Upper lobe of left lung (tissue), 6 donors: Measurements from ENCODE around the gene RNLS. TPM values are rescaled to one million over a fixed set of nuclear protein-coding genes. Genes with fewer than 3 reads are reported as not detected.

Experiments used
- ATAC-seq, 2 donors: fragments of 200-7000 bp; cut with Tn5 transposase; one replicate each; pipeline ENCODE4 v1.9.1; 2022; ENCODE audit warnings: mild to moderate bottlenecking in 2 of 2, moderate library complexity in 2 of 2; ENCODE audit not compliant: low FRiP score in 2 of 2
- DNase-seq, 2 donors: peaks; one replicate each; pipeline ENCODE4 v3.0.0-alpha.2; 2019 to 2020
- H3K27ac ChIP-seq, 4 donors: fragments of 200-600 bp; sonication (generic); one replicate each; pipeline ENCODE4 v1.5.1; 2016 to 2019
- H3K27me3 ChIP-seq, 4 donors: fragments of 200-600 bp; sonication (generic); one replicate each; pipeline ENCODE4 v1.5.1; 2017 to 2019
- H3K36me3 ChIP-seq, 4 donors: fragments of 200-600 bp; sonication (generic); one replicate each; pipeline ENCODE4 v1.5.1; 2016 to 2019
- H3K4me1 ChIP-seq, 4 donors: fragments of 200-600 bp; sonication (generic); one replicate each; pipeline ENCODE4 v1.5.1; 2018 to 2019
- H3K4me3 ChIP-seq, 4 donors: fragments of 200-600 bp; sonication (generic); one replicate each; pipeline ENCODE4 v1.5.1; 2017 to 2019; ENCODE audit warnings: mild to moderate bottlenecking in 2 of 4, moderate library complexity in 1 of 4
- H3K9me3 ChIP-seq, 4 donors: fragments of 200-600 bp; sonication (generic); one replicate each; pipeline ENCODE4 v1.5.1; 2018 to 2019
- EP300 ChIP-seq, 4 donors: sonication (generic); formaldehyde crosslinking; IDR thresholded peaks; one replicate each; pipeline ENCODE4 v1.5.1; 2017; ENCODE audit warnings: antibody characterized with exemption in 4 of 4, control low read depth in 2 of 4
- POLR2A ChIP-seq, 4 donors: fragments of 450-650 bp; IDR thresholded peaks; one replicate each; pipeline ENCODE4 v1.5.1; 2016 to 2017; ENCODE audit warnings: antibody characterized with exemption in 4 of 4, mild to moderate bottlenecking in 2 of 4
- POLR2AphosphoS5 ChIP-seq, 2 donors: sonication (generic); formaldehyde crosslinking; IDR thresholded peaks; one replicate each; pipeline ENCODE4 v1.5.1; 2017; ENCODE audit warnings: antibody characterized with exemption in 2 of 2
- WGBS, 2 donors: methylation state at CpG; one replicate each; pipeline ENCODE4 v1.1.5; 2017 to 2018; 5-methylcytosine and 5-hydroxymethylcytosine counted together
- total RNA-seq, 6 donors: library from RNA; depleted of rRNA in 4 of 6; stranded (reverse); fragments of >200 nt in 4 of 6; gene quantifications; one replicate each; pipeline versions ENCODE4 v1.1.0 to v1.2.1, GENCODE V29; 2016 to 2021
- TF ChIP-seq, protein P1 (sequence below), 6 experiments: fragments of 450-650 bp in 4 of 6; fragments of 200-600 bp in 2 of 6; sonication (generic) in 2 of 6; IDR thresholded peaks; one replicate each; pipeline ENCODE4 v1.5.1; 2016 to 2019; ENCODE audit warnings: antibody characterized with exemption in 6 of 6
- donor health status: DM: no; HTN: no; CAD: no; lungs with moderate emphysema.
- donor health status: DM: no; HTN: yes; CAD: no; lungs with severe emphysema.

The RNLS gene
- total RNA-seq, 6 donors from 2014 or later = 5.0 to 27.1 (median 15.0) TPM

DNA sequence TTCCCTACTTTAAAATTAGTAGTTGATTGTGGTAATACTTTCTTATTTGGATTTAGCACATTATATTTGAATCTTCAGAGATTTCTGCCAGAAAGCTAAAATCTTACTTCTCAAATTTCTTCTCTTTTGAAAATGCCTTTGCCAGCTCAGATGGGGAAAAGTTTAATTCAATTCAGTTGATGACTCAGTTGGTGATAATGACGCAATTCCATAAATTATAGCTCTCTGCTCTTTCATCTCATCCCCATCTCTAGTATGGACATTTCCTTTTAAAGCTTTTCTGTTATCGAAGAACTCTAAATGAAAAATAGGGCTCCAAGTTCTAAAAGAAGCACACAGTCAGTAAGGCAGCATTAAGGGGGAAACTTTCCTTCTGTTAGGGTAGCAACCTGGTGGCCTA, 25.5 kb downstream of the RNLS start:
- Histone ChIP-seq H3K9me3 (no peaks in the 10 kb centered on the region), H3K36me3 (no peaks in the 10 kb centered on the region), H3K4me3 (no peak overlapping the region), H3K27me3 (no peaks in the 10 kb centered on the region), H3K4me1 (no peaks in the 10 kb centered on the region), H3K27ac (no peak overlapping the region)
- 72 to 77% methylated on average over 2 of the region's 2 CpGs for WGBS, 2 donors
- ATAC-seq (no peak), DNase-seq (no peak)
- TF ChIP-seq POLR2AphosphoS5 (IDR thresholded peaks at IDR 0.05) = no peak
- no peak for TF ChIP-seq POLR2A (IDR thresholded peaks at IDR 0.05)

- ATAC-seq (no peak), DNase-seq (no peak)
- Histone ChIP-seq H3K9me3 (no peaks in the 10 kb centered on the region), H3K4me3 (no peak overlapping the region), H3K27me3 (no peaks in the 10 kb centered on the region), H3K36me3 (no peaks in the 10 kb centered on the region), H3K27ac (no peak overlapping the region), H3K4me1 (no peaks in the 10 kb centered on the region)
- TF ChIP-seq EP300 (IDR thresholded peaks at IDR 0.05) (no peak), POLR2AphosphoS5 (IDR thresholded peaks at IDR 0.05) (no peak)
- TF ChIP-seq, protein P1, sequence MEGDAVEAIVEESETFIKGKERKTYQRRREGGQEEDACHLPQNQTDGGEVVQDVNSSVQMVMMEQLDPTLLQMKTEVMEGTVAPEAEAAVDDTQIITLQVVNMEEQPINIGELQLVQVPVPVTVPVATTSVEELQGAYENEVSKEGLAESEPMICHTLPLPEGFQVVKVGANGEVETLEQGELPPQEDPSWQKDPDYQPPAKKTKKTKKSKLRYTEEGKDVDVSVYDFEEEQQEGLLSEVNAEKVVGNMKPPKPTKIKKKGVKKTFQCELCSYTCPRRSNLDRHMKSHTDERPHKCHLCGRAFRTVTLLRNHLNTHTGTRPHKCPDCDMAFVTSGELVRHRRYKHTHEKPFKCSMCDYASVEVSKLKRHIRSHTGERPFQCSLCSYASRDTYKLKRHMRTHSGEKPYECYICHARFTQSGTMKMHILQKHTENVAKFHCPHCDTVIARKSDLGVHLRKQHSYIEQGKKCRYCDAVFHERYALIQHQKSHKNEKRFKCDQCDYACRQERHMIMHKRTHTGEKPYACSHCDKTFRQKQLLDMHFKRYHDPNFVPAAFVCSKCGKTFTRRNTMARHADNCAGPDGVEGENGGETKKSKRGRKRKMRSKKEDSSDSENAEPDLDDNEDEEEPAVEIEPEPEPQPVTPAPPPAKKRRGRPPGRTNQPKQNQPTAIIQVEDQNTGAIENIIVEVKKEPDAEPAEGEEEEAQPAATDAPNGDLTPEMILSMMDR (IDR thresholded peaks at IDR 0.05) = no peak
- WGBS, 2 donors = 76 to 86% methylated on average over 1 of the region's 1 CpG
Measured at GRCh38 chr10:88557256-88557655, 25.9 kb downstream of the RNLS start.

- no peaks in the 10 kb centered on the region for H3K36me3 ChIP-seq
- H3K4me1 ChIP-seq = no peaks in the 10 kb centered on the region
- no peak for TF ChIP-seq POLR2AphosphoS5 (IDR thresholded peaks at IDR 0.05)
- TF ChIP-seq, protein P1 (IDR thresholded peaks at IDR 0.05) = no peak
- no peak for TF ChIP-seq EP300 (IDR thresholded peaks at IDR 0.05)
- no peak for TF ChIP-seq POLR2A (IDR thresholded peaks at IDR 0.05)
- H3K9me3 ChIP-seq = no peaks in the 10 kb centered on the region
- no peak for ATAC-seq
- H3K27me3 ChIP-seq = no peaks in the 10 kb centered on the region
- H3K27ac ChIP-seq = no peak overlapping the region
- H3K4me3 ChIP-seq = no peak overlapping the region
- DNase-seq = peak in 1 of 2 donors; percentile 22
- 79% methylated on average over 7 of the region's 7 CpGs for WGBS, 2 donors
Measured at GRCh38 chr10:88555190-88555908, 27.8 kb downstream of the RNLS start.

GRCh38 chr10:88553116-88553752, 29.9 kb downstream of the RNLS start:
- Histone ChIP-seq H3K4me1 (no peaks in the 10 kb centered on the region), H3K27me3 (no peaks in the 10 kb centered on the region), H3K27ac (no peak overlapping the region), H3K9me3 (no peaks in the 10 kb centered on the region), H3K36me3 (no peaks in the 10 kb centered on the region), H3K4me3 (no peak overlapping the region)
- DNase-seq = peak in 1 of 2 donors; percentile 48
- TF ChIP-seq, protein P1 (IDR thresholded peaks at IDR 0.05) = peak; percentile 67 to 86 (median 78)
- TF ChIP-seq POLR2A (IDR thresholded peaks at IDR 0.05) = no peak
- peak; percentile 82 to 87 for ATAC-seq
- 68 to 82% methylated on average over 2 of the region's 2 CpGs for WGBS, 2 donors

- DNase-seq = no peak
- Histone ChIP-seq H3K4me1 (no peaks in the 10 kb centered on the region), H3K27me3 (no peaks in the 10 kb centered on the region), H3K9me3 (no peaks in the 10 kb centered on the region), H3K4me3 (no peak overlapping the region), H3K27ac (no peak overlapping the region), H3K36me3 (no peaks in the 10 kb centered on the region)
- no peak for TF ChIP-seq EP300 (IDR thresholded peaks at IDR 0.05)
- TF ChIP-seq, protein P1 (IDR thresholded peaks at IDR 0.05) = no peak
- TF ChIP-seq POLR2AphosphoS5 (IDR thresholded peaks at IDR 0.05) = no peak
- TF ChIP-seq POLR2A (IDR thresholded peaks at IDR 0.05) = no peak
- ATAC-seq = no peak
- WGBS, 2 donors = 87 to 92% methylated on average over 2 of the region's 2 CpGs
Measured at GRCh38 chr10:88551246-88551645, 31.9 kb downstream of the RNLS start.
